ENCODE measurements around the gene ZNF609.

- TF ChIP-seq CTCF (IDR thresholded peaks at IDR 0.05 in 4 of 5, conservative IDR thresholded peaks at IDR 0.05 in 1 of 5) (no peak), POLR2A (IDR thresholded peaks at IDR 0.05) (no peak)
Measured at GRCh38 chr15:64558460-64559179, 98.2 kb downstream of the ZNF609 start.

Data from gastrocnemius medialis (tissue), 4 donors.